ENCODE results near the gene GABRP.
"Not testable (repeated sequence)": the region's sequence is repeated elsewhere in the genome, so short reads cannot be mapped to it uniquely, and the experiment has no call there.

Gene GABRP

DNA sequence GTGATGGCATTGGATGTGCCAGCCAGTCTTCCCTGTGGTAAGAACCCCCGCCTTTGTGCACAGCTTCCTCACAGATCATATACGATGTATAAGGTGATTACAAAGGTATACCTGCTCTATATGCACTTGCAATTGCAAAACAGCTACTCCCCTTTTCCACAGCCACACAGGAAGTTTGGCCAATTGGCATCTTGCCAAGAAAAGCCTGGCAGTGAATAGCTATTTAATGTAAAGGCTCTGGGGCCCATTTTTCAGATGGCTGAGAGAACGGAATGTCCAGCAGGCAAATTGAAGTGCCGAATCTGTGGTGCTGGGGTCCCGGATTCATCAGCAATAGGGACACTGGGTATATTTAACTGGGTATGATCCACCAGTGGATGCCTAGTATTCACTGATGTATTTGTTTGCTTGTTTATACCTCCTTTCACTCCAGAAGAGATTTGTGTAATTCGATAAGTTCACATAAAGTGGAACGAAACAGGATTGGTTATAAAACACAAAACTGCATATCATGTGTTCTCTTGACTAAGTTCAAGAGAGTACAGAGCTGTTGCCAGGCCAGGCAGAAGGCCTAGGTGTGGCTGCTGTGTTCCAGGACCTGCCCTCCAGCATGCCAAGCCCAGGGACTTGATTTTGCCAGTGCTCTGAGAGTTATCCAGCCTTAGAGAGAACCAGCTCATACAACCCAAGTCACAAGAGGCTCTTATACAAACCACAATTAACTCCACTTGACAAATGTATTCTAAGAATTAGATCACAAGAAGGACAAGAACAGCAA, 27.7 kb upstream of the GABRP start:
- DNase-seq, result peak; percentile 13

DNA sequence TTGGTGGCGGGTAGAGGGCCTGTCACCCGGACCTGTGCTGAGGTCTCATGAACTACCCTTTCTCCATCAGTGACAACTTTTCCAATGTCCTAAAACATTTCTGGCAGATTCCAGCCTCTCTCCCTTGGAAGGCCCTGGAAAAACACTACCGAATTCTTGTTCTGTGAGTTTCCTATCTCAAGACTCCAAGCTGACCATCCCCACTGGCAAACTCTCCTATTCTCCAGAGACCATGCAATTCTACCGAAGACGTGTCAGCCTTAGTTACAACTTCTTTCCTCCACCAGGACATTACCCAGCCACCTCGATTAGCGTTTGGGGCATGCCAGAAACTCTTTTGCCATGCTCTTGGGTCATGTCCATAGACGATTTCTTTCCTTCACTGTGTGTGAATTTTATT, 26.8 kb upstream of the GABRP start:
- DNase-seq, result peak; percentile 22

DNA sequence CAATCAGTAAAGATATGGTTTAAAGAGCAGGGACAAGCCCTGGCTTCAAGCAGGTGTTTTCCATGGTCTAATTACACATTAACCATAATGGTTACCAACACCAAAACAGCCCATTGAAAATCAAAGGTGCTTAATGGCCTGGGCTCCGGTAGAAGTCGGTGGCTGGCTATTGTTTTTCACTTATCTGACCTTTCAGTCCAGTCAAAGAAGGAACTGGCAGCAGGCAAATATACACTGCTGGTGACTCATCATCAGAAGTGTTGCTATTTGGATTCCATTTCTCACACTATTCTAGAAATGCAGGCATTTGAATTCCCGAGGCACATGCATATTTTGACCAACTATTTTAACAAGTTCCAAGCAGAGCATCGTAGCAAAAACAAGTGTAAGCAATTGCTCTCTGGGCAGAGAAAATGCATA, 26.3 kb upstream of the GABRP start:
- DNase-seq, result peak; percentile 71

DNA sequence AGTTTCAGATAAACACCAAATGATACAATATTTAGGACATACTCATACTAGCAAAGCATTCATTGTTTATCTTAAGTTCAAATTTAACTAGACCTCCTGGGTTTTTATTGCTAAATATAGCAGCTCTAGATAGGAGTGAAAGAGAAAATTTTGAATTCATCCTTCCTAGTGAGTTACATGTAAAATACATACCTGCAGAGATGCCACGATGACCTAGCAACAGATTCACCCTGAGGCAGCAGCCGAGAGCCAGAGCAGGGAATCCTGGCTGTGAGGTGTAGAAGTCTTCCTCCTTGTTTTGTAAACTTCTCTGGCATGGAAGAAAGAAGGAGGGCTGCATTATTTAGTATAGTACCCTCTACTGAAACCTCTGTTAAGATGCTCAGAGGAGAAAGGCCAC, 25.9 kb upstream of the GABRP start:
- DNase-seq, result no peak

DNA sequence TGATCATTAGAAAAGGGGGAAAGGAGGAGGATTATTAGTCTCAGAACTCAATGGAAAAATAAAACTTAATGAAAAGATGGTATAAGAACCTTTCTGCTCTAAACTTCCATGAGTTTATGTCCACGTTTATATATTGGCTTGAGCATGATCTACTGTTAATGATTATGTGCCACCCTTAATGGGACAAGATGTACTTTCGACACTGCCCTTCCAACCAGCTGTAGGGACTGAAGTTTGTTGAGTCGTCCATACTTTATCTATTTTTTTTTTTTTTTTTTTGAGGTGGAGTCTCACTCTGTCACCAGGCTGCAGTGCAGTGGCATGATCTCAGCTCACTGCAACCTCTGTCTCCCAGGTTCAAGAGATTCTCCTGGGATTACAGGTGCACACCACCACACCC, 25.0 kb upstream of the GABRP start:
- no peak for DNase-seq

DNA sequence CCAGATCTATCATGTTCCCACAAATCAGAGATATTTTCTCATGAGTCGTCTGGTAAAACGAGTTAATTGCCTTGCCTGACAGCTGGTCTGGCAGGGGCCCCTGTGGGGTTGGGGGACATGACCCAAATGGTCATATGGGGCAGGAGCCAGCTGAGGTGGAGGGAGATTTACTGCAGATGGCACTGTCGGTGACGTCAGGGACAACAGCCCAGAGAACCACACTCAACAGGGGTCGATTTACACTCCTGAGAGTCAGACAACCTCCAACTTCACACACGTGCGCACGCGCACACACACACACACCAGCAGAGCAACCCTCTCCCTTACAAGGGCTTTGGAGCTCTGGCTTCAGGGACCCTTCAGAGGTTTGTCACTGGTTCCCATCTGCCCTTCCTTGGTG, 23.4 kb upstream of the GABRP start:
- no peak for DNase-seq

DNA sequence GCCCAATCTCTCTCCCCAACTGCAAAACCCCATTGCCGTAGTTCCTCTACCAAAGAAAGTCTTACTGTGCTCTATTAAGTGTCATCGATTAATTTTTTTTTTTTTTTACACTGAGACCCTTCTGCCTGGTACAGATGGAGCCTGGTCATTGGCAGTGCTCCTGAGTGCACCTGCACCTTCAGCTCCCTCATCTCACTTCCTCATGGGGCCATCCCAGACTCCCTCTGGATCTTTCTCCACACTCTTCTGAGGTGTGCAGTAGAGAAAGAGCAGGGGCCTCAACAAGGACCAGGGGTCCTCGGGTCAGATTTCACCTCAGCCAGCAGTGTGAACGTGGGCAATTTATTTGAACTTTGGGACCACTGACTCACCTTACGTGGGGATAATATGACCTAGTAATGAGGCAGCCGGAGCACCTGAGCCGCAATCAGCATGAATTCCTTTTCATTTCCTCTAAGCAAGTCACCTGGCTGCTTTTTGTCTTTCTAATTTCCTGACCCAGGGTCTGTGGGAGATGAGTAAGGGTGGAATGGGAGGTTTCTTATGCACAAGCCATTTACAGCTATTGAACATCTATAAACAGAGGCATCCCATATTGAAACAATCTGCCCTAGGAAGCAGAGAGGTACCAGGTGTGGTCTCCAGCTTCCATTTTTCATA, 22.3 kb upstream of the GABRP start:
- DNase-seq, result no peak

DNA sequence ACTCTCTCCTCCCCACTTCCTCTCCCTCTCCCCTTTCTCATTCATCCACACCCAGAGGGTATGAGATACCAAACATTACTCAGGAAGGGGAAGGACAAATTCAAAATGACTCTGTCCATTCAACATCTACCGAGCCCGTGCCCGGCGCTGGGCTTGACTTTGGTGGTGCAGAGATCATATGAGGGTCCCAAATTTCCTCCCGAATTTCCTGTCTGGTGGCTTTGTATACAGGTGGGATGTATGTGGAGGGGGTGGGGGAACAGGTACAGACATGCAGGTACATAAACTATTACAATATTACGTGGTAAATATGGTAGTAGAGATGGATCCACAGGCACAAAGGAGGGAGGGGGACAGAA, 21.8 kb upstream of the GABRP start:
- DNase-seq, result no peak

DNA sequence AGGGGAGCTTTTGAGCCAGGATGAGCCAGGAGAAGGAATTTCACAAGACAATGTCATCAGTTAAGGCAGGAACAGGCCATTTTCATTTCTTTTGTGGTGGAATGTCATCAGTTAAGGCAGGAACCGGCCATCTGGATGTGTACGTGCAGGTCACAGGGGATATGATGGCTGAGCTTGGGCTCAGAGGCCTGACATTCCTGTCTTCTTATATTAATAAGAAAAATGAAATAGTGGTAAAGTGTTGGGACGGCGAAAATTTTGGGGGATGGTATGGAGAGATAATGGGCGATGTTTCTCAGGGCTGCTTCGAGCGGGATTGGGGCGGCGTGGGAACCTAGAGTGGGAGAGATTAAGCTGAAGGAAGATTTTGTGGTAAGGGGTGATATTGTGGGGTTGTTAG, 21.2 kb upstream of the GABRP start:
- not testable (repeated sequence) for DNase-seq

DNA sequence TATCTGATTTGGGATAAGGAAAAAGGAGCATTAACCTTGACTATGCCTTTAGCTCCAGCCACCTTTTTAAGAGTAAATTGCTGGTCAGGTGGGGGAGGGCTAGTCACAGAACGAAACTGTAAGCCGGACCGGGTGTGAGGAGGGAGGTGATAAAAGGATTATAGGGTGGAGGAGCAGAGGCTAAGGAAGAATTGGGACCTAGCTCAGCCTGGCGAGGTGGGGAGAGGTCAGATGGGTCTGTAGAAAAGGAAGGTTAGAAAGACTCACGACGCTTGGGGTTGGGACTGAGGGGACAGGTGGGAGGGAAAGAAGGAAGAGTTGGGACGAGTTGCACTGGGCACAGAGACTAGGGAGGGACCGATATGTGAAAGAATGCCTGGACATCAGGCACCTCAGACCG, 17.7 kb upstream of the GABRP start:
- DNase-seq, result not testable (repeated sequence)

DNA sequence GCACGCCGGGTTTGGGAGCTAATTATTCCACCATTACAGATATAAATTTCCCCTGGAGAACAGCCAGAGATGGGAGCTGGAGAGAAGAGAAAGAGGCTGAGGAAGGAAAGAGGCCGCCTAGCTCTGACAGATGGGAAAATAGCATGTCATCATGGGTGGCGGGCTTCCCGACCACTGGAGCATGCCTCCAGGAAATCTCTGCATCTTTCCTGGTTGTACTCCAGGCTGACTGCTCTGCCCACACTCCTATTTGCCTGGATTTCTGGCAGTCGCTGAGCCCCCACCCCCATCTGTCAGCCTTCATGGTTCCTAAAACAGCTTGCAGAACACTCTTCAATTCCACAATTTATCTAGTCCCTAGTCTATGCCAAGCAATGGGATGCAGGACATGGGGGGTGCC, 14.3 kb upstream of the GABRP start:
- DNase-seq, result no peak

DNA sequence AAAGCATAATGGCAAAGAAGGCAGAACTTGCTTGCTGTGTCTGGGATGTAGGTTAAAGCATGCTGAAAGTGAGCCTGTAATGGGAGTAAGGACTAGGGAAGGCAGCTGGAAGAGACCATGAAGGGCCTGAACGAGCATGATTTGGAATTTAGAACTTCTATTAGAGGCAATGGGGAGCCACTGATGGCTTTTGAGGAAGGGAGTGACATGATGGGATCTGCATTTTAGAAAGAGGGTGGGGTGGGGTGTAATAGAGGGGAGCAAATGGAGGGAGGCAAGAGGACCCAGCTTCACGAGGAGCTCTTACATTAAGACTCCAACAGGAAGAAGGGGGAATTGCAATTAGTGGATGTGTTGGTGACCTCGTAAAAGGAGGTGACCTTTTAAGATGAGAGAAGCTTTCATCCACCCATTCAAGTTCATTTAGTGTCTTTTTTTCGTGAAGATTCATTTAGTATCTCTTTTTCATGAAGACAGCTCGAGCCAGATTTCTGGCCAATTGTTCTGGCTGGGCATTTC, 13.6 kb upstream of the GABRP start:
- DNase-seq, result no peak

DNA sequence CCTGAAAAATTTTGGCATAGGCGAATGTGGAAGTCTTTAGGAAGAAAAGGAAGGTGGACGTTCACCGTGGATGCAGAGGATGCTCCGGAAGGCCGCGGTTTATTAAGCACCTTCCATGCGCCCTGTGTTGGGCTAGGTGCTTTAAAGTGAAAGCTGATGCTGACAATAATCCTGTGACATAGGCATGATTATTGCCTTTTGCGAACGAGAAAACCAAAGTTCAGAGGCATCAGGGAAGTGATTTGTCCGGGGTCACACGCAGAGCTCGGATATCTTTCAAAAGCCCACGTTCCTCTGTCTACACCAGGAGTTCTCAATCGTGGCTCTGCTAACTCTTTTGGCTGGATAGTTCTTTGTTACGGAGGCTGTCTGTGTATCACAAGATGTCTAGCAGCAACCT, 12.0 kb upstream of the GABRP start:
- DNase-seq, result no peak

DNA sequence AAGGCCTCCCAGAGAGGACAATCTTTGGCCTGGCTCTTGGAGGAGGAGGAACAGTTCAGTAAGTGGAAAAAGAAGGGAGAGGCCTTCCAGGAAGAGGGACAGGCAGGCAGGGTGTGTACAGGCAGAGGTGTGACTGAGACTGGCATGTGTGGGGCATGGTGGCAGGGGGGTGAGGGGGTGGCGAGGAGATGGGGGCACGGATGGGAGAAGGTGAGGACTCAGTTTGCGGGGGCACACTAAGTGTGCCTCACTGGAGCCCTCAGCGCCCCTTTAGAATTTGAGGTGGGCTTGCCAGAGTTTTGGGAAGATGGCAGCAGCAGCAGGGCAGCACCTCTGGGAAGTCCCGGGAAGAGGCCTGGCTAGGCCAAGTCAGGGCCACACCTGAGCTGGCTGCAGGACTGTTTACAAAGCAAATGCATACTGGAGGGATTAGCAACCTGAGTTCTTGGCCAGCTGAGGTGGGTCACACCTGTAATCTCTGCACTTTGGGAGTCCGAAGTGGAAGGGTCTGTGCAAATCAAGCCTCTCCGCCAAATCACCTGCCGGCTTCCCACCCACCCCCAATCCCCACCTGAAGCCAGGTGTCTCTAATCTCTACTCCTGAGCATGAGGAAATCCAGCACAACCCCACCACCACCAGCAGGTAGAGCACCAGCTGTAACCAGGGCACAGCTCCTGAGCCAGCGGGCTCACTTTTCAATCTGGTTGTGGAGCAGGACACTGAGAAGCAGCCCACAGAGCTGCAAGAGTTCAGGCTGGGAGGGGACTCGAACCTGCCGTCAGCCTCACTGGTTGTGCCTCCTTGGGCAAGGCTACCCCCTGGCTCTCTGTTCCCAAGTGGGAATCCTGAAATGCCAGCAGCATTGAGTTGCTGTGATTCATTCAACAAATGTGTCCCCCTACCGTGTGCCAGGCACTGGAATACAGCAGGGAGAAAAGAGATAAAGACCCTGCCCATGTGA, 10.2 kb upstream of the GABRP start:
- no peak for DNase-seq

DNA sequence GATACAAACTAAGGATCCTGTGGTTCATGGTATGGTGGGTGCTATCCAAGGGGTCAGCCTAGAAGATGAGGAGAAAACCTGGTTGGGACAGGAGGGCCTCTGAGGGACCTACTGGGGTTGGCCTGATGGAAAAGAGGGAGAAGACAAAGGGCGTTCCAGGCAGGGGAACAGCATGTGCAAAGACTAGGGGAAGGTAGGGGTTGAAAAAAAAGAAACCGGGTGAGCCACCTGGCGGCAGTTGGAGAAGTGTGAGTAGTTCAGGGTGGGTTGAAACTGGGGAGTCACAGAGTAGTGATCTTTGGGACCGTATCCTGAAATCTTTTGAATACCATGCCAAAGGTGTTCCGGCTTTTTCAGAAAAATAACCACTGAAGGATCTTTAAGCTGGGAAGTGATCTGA, 8.7 kb upstream of the GABRP start:
- no peak for DNase-seq

DNA sequence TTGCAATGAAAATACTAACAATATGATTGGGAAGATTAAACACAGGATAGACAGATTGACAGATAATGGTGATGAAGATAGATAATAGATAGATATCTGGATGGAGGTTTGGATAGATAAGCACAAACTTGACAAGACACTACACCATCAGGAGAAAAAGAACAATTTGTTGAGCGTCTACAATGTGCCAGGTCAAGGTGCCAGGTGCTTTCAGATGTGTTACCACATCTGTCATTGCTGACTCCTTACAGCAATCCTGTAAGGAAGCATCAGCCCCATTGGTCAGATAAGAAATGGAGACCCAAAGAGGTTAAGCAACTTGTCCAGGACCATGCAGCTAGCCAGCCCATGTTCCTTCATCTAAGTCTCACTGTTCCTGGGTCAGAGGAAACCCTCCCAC, 1.6 kb upstream of the GABRP start:
- DNase-seq, result no peak

DNA sequence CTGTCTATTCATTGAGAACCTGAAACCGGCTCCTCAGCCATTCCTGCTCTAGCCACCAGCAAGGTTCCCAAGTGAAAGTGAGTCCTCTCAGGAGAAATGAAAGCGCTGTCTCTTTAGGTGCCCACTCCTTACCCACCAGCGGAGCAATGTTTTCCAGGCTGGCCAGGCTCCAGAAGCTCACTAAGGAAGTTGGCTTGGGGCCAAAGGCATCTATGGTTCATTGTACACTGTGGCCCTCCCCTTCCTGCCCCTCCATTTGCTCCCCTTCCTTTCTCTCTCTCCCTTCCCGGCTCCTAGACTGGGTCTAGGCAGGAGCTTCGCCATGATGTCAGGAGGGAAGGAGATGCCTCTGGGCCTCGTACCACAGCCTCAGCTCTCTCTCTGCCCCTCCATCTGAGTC, 1.1 kb upstream of the GABRP start:
- DNase-seq, result peak; percentile 4

DNA sequence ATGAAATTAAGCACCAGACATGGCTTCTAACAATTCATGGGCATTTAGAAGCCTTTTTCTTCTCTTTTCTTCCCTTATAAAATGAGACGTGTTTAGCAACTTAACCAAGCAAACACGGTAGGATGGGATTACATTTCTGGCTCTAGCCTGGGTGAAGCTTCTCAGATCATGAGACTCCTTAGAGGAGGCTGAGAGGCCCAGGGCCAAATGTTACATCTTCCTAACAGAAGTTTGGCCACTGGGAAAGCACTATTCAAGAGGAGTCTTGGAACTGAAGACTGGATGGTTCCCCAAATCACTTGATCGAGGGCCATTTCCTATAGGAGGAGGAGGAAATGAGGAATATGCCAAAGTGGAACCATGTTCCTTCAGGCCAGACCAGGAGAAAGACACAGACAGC, 1.9 kb downstream of the GABRP start:
- no peak for DNase-seq

DNA sequence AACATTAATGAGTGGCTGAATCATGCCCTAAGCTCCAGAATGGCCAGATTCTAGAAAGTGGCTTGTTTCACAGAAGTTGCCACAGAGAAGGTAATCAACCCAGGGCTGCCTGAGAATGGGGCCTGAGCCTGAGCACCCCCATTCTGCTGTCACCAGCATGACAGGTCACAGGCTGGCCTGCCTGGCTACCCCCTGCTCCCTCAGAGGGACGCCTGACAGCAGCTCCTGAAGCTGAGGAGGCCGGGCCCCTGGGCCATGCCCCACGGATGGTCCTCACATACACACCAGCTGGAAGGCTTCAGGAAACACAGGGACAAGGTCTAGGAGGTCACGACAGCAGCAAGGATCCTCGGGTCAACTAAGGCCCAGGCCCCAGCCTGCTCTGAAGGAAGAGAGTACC, 3.7 kb downstream of the GABRP start:
- no peak for DNase-seq

DNA sequence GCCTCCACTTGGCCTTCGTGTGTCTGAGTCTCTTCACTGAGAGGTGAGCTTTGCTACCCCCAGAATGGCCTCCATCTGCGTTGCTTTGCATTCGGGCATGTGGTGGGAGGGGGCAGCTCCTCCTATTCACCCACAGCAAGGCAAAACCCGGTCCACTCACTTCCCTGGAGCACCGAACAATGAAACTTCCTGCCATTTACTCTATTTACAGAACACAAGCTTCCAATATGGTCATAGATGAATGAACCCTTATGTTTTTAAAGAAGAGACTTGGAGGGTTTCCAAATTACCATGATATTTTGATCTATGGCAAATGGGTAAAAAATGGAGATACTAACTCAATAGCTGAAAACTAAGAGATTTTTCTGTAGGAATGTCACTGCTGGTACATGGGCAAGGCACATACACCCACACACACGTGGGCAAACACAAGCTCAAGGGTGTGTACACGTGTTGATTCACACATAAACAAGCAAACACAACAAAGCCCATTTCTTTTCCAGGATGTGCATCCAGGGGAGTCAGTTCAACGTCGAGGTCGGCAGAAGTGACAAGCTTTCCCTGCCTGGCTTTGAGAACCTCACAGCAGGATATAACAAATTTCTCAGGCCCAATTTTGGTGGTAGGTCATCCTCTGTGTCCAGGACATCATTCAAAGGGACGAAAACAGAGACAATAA, 5.2 kb downstream of the GABRP start:
- DNase-seq, result no peak

DNA sequence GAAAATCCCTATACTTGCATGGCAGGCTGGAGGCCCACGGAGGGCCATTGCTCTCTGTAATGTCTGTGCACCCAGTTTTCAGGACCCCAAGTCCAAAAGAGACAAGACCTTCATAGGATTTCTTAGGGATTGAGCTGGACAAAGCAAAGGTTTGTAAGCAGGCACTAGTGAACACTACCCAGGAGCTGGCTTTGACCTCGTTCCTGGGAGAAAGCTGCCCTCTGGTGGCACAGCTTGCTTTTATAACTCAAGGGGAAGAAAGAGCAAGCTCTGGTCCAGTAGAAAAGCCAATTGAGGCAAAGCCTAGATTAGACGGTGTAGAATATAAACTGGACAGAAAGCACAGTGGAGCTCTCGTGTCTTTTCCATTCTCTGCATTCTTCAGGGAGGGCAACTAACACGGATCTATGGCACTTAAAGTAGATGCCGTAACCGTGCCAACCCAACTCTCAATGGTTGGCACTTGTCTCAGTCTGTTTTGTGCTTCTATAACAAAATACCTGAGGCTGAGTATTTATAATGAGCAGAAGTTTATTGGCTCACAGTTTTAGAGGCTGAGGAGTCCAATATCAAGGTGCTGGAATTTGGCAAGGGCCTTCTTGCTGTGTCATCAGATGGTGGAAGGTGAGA, 7.9 kb downstream of the GABRP start:
- DNase-seq, result peak; percentile 53

DNA sequence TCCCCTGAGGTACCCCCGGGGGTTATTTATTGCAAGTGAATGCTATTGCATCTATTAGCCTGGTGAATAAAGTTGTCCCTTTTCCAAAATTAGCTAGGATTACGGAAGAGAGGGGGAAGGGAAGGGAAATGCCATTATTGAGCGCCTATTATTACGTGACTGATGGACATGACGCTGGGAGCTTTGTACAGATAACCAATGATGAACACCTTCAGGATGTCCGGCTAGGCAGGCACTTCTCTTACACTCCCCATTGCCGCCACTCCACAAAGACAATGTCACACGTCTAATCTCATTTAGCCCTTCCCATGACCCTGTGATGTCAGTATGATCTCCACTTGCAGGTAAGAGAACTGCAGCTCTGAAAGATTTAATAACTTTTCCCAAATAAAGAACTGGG, 9.4 kb downstream of the GABRP start:
- no peak for DNase-seq

Data from fibroblast of skin of scalp (primary cell).